NCI-H2029 (cell line): ENCODE results near the gene UQCR10.
"Not testable (repeated sequence)": the region's sequence is repeated elsewhere in the genome, so short reads cannot be mapped to it uniquely, and the experiment has no call there.

Experiments used
- DNase-seq: peaks from one replicate; lab custom pipeline; 2025; lab: John Stamatoyannopoulos, UW

UQCR10 gene

GRCh38 chr22:29737251-29738117 lies 29.7 kb upstream of the UQCR10 start:
- DNase-seq: no peak

- DNase-seq: no peak
Observed at GRCh38 chr22:29738118-29738815, 28.9 kb upstream of the UQCR10 start.

GRCh38 chr22:29739346-29739875 lies 27.8 kb upstream of the UQCR10 start:
- no peak for DNase-seq

- DNase-seq: no peak
Observed at GRCh38 chr22:29740216-29740615, 27.0 kb upstream of the UQCR10 start.

- DNase-seq: no peak
Observed at GRCh38 chr22:29741926-29742325, 25.2 kb upstream of the UQCR10 start.

GRCh38 chr22:29742326-29742725 lies 24.8 kb upstream of the UQCR10 start:
- DNase-seq: no peak

- DNase-seq: peak; percentile 86
Observed at GRCh38 chr22:29744902-29745301, 22.3 kb upstream of the UQCR10 start.

GRCh38 chr22:29747832-29748231 lies 19.3 kb upstream of the UQCR10 start:
- DNase-seq: no peak

- DNase-seq: no peak
Observed at GRCh38 chr22:29748248-29748893, 18.8 kb upstream of the UQCR10 start.

GRCh38 chr22:29750029-29750428 lies 17.1 kb upstream of the UQCR10 start:
- no peak for DNase-seq

- DNase-seq: no peak
Observed at GRCh38 chr22:29750559-29751538, 16.3 kb upstream of the UQCR10 start.

GRCh38 chr22:29751669-29752068 lies 15.5 kb upstream of the UQCR10 start:
- DNase-seq: no peak

- no peak for DNase-seq
Observed at GRCh38 chr22:29753808-29754657, 13.1 kb upstream of the UQCR10 start.

GRCh38 chr22:29754658-29755395 lies 12.3 kb upstream of the UQCR10 start:
- not testable (repeated sequence) for DNase-seq

GRCh38 chr22:29755889-29756288 lies 11.3 kb upstream of the UQCR10 start:
- DNase-seq: no peak

- DNase-seq: no peak
Observed at GRCh38 chr22:29756341-29756740, 10.8 kb upstream of the UQCR10 start.

GRCh38 chr22:29757096-29757495 lies 10.1 kb upstream of the UQCR10 start:
- DNase-seq: no peak

GRCh38 chr22:29758068-29758622 lies 9.0 kb upstream of the UQCR10 start:
- DNase-seq: no peak

GRCh38 chr22:29758959-29759358 lies 8.2 kb upstream of the UQCR10 start:
- no peak for DNase-seq
